ENCODE results near the gene ARHGEF12. TPM values are rescaled to one million over a fixed set of nuclear protein-coding genes. Genes with fewer than 3 reads are reported as not detected.

ARHGEF12 gene
- total and polyA plus RNA-seq, 4 donors = 19.0 to 243 (median 55.6) TPM

- H3K36me3 ChIP-seq (ENCODE audit: control insufficient read depth in 4 of 4, insufficient read depth in 4 of 4, low read length in 4 of 4) = no peaks in the 10 kb centered on the region
- peaks cover 0 to 40% (median 17%) of the 10 kb centered on the region in 5 donors for H3K4me1 ChIP-seq (ENCODE audit: control insufficient read depth in 5 of 5, insufficient read depth in 5 of 5, low read length in 5 of 5)
- peak overlapping the region; percentile 96 to 99 for H3K27ac ChIP-seq (ENCODE audit: low read depth in 1 of 2, low read length in 1 of 2)
- peak; percentile 31 for ATAC-seq (ENCODE audit: insufficient read depth, low FRiP score)
- peak overlapping the region; percentile 87 to 93 for H3K9ac ChIP-seq (ENCODE audit: insufficient read depth in 1 of 2, low read length in 2 of 2)
- no peaks in the 10 kb centered on the region for H3K27me3 ChIP-seq (ENCODE audit: control insufficient read depth in 3 of 3, insufficient read depth in 3 of 3, low read length in 2 of 3)
- TF ChIP-seq CTCF (IDR thresholded peaks at IDR 0.05; ENCODE audit: control extremely low read depth, extremely low read depth) = no peak
- H3K4me3 ChIP-seq = peak overlapping the region; percentile 94
- 1% methylated on average over 43 to 56 of the region's 56 CpGs for WGBS, 2 donors
- DNase-seq = peak; percentile 64 to 73 (median 68)
- H3K9me3 ChIP-seq (ENCODE audit: control insufficient read depth in 4 of 4, insufficient read depth in 3 of 4, low read length in 3 of 4) = no peaks in the 10 kb centered on the region
Measured at GRCh38 chr11:120336641-120337354, 585 bp downstream of the ARHGEF12 start.

DNA sequence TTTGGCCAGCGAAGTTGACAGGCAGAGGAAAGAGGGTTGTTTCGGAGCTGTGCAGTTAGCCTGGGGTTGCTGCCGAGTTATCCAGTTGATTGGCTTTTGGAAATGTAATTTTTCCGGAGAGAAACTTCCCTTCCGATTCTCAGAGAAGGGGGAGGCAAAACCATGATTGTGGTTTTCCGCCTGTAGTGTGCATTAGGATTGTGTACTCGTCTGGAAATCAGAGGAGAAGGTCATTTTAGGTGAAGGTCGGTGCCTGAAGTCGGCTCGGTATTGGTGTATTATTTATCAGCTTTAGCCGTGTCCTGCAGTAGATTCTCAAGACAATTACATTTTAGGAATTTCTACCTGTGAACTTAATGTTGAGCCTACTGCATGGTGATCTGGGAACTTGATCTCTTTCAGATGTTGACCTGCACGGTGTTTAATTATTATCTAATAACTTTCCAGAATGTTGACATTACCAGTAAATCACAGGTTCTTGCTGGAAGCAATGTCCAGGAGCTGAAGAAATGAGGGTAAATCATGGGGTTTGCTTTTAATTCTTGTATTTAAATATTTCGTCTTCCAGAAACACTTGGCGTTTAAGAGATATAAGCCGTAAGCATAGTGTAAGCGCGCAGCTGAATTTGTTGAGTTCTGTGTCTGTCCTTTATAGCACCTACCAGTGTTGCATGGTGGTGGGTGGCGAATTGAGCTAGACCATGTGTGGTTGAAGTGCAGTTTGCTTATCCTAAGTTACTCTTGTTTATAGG lies 1.3 kb downstream of the ARHGEF12 start:
- peak overlapping the region; percentile 96 to 99 for H3K27ac ChIP-seq (ENCODE audit: low read depth in 1 of 2, low read length in 1 of 2)
- H3K4me1 ChIP-seq (ENCODE audit: control insufficient read depth in 5 of 5, insufficient read depth in 5 of 5, low read length in 5 of 5) = peaks cover 0 to 34% (median 13%) of the 10 kb centered on the region in 5 donors
- no peak for TF ChIP-seq CTCF (IDR thresholded peaks at IDR 0.05; ENCODE audit: control extremely low read depth, extremely low read depth)
- H3K9ac ChIP-seq (ENCODE audit: insufficient read depth in 1 of 2, low read length in 2 of 2) = peak overlapping the region; percentile 87 to 93
- ATAC-seq (ENCODE audit: insufficient read depth, low FRiP score) = no peak
- H3K4me3 ChIP-seq = peak overlapping the region; percentile 94
- peak; percentile 31 to 72 (median 49) for DNase-seq
- WGBS, 2 donors = 12 to 21% methylated on average over 18 of the region's 18 CpGs
- no peaks in the 10 kb centered on the region for H3K27me3 ChIP-seq (ENCODE audit: control insufficient read depth in 3 of 3, insufficient read depth in 3 of 3, low read length in 2 of 3)
- H3K9me3 ChIP-seq (ENCODE audit: control insufficient read depth in 4 of 4, insufficient read depth in 3 of 4, low read length in 3 of 4) = no peaks in the 10 kb centered on the region
- H3K36me3 ChIP-seq (ENCODE audit: control insufficient read depth in 4 of 4, insufficient read depth in 4 of 4, low read length in 4 of 4) = no peaks in the 10 kb centered on the region

- H3K27ac ChIP-seq (ENCODE audit: low read depth in 1 of 2, low read length in 1 of 2) = peak overlapping the region; percentile 70 to 99
- ATAC-seq (ENCODE audit: insufficient read depth, low FRiP score) (no peak), DNase-seq (peak in 2 of 3 donors; percentile 65 to 76)
- H3K9ac ChIP-seq (ENCODE audit: insufficient read depth in 1 of 2, low read length in 2 of 2) = peak overlapping the region; percentile 17 to 87
- peak overlapping the region; percentile 94 for H3K4me3 ChIP-seq
- no peaks in the 10 kb centered on the region for H3K9me3 ChIP-seq (ENCODE audit: control insufficient read depth in 4 of 4, insufficient read depth in 3 of 4, low read length in 3 of 4)
- 31 to 68% methylated on average over 7 of the region's 7 CpGs for WGBS, 2 donors
- H3K36me3 ChIP-seq (ENCODE audit: control insufficient read depth in 4 of 4, insufficient read depth in 4 of 4, low read length in 4 of 4) = no peaks in the 10 kb centered on the region
- H3K27me3 ChIP-seq (ENCODE audit: control insufficient read depth in 3 of 3, insufficient read depth in 3 of 3, low read length in 2 of 3) = no peaks in the 10 kb centered on the region
- H3K4me1 ChIP-seq (ENCODE audit: control insufficient read depth in 5 of 5, insufficient read depth in 5 of 5, low read length in 5 of 5) = peaks cover 0 to 34% (median 13%) of the 10 kb centered on the region in 5 donors
- no peak for TF ChIP-seq CTCF (IDR thresholded peaks at IDR 0.05; ENCODE audit: control extremely low read depth, extremely low read depth)
Measured at GRCh38 chr11:120338107-120338933, 2.1 kb downstream of the ARHGEF12 start.

Data from lung (tissue), 12 donors.